Hepatocyte (in vitro differentiated cells): ENCODE measurements around the gene GALNT14. TPM values are rescaled to one million over a fixed set of nuclear protein-coding genes. Genes with fewer than 3 reads are reported as not detected.

Source experiments
- DNase-seq: peaks from one replicate; pipeline ENCODE4 v3.0.0-alpha.2; 2016; ENCODE audit warnings: low spot score
- H2AFZ ChIP-seq: fragments of 200-600 bp; sonication (generic); 2 replicates; pipeline ENCODE4 v1.6.0; 2016; ENCODE audit warnings: antibody characterized with exemption, mild to moderate bottlenecking
- H3K27ac ChIP-seq: fragments of 200-600 bp; sonication (generic); 2 replicates; pipeline ENCODE4 v1.5.1; 2016; ENCODE audit warnings: mild to moderate bottlenecking
- H3K27me3 ChIP-seq: fragments of 200-600 bp; sonication (generic); 2 replicates; pipeline ENCODE4 v1.6.1; 2016
- H3K36me3 ChIP-seq: fragments of 200-600 bp; sonication (generic); replicated peaks from 2 replicates; pipeline ENCODE4 v1.5.1; 2016; ENCODE audit warnings: low read depth; ENCODE audit not compliant: insufficient read depth
- H3K4me1 ChIP-seq: fragments of 200-600 bp; sonication (generic); 2 replicates; pipeline ENCODE4 v1.5.1; 2016; ENCODE audit warnings: mild to moderate bottlenecking, moderate library complexity; ENCODE audit not compliant: insufficient read depth
- H3K4me2 ChIP-seq: fragments of 200-600 bp; sonication (generic); 2 replicates; pipeline ENCODE4 v1.6.0; 2016
- H3K4me3 ChIP-seq: fragments of 200-600 bp; sonication (generic); 2 replicates; pipeline ENCODE4 v1.5.1; 2016; ENCODE audit warnings: mild to moderate bottlenecking
- H3K79me2 ChIP-seq: fragments of 200-600 bp; sonication (generic); 2 replicates; pipeline ENCODE4 v1.6.0; 2017; ENCODE audit warnings: mild to moderate bottlenecking
- H3K9me2 ChIP-seq: fragments of 200-600 bp; sonication (generic); replicated peaks from 2 replicates; pipeline ENCODE4 v1.6.0; 2017; ENCODE audit warnings: mild to moderate bottlenecking; ENCODE audit not compliant: insufficient read depth
- H3K9me3 ChIP-seq: fragments of 200-600 bp; sonication (generic); 2 replicates; pipeline ENCODE4 v1.5.1; 2016; ENCODE audit warnings: low read depth, mild to moderate bottlenecking
- H4K20me1 ChIP-seq: fragments of 200-600 bp; sonication (generic); 2 replicates; pipeline ENCODE4 v1.6.0; 2016; ENCODE audit warnings: mild to moderate bottlenecking; ENCODE audit not compliant: insufficient read depth, poor library complexity, severe bottlenecking
- EZH2 ChIP-seq: fragments of 200-600 bp; sonication (generic); IDR thresholded peaks from 2 replicates; pipeline ENCODE4 v1.6.1; 2016; ENCODE audit warnings: antibody characterized with exemption, mild to moderate bottlenecking, borderline replicate concordance
- EZH2phosphoT487 ChIP-seq: fragments of 200-600 bp; sonication (generic); IDR thresholded peaks from one replicate; pipeline ENCODE4 v1.6.1; 2018; ENCODE audit warnings: antibody characterized with exemption, mild to moderate bottlenecking, low read depth, moderate library complexity; ENCODE audit not compliant: unreplicated experiment, severe bottlenecking
- WGBS: methylation state at CpG from one replicate; pipeline ENCODE4 v1.1.6; 2016; ENCODE audit warnings: low lambda C conversion rate; ENCODE audit errors: missing lambda C conversion rate; 5-methylcytosine and 5-hydroxymethylcytosine counted together
- polyA plus RNA-seq: library from polyadenylated mRNA; unstranded; fragments of >200 nt; fragmentation: Nextera tagmentation; extraction: Ambion mirVana; gene quantifications from 2 replicates; pipeline ENCODE4 v1.2.1, GENCODE V29; 2016
- total RNA-seq: library from RNA; depleted of rRNA; stranded (reverse); fragments of >200 nt; gene quantifications from 2 replicates; pipeline ENCODE4 v1.2.3, GENCODE V29; 2014
- TF ChIP-seq, protein P1 (sequence below): fragments of 200-600 bp; sonication (generic); IDR thresholded peaks from 2 replicates; pipeline ENCODE4 v1.5.1; 2016; ENCODE audit warnings: antibody characterized with exemption, mild to moderate bottlenecking; ENCODE audit not compliant: poor library complexity

GALNT14 gene
- total and polyA plus RNA-seq, 2 experiments from 2014 or later, result 2.2 to 2.9 TPM

DNA sequence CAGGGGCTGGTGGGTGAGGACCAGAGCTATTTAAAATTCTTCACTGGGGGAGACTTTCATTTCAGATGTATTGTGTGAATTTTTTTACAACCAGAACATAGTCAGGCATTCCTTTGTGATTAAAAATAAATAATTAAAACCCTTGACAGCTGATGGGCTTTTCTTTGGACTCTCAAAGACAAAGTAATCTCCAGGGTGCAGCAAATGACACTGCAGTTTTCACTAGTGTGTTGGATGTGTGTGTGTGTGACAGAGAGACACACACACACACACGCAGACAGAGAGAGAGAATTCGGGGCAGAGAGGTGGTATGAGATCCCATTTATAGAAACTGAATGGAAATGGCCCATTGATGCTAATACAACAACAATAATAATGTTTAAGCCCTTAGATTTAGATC, 10.3 kb upstream of the GALNT14 start:
- H3K9me3 ChIP-seq, result no peaks in the 10 kb centered on the region
- no peaks in the 10 kb centered on the region for H3K4me1 ChIP-seq
- 82% methylated on average over 2 of the region's 2 CpGs for WGBS
- H3K9me2 ChIP-seq, result no peaks in the 10 kb centered on the region
- no peaks in the 10 kb centered on the region for H3K79me2 ChIP-seq
- DNase-seq, result no peak
- no peaks in the 10 kb centered on the region for H4K20me1 ChIP-seq
- peaks cover 34% of the 10 kb centered on the region for H3K27me3 ChIP-seq
- no peaks in the 10 kb centered on the region for H3K36me3 ChIP-seq
- H2AFZ ChIP-seq, result no peak overlapping the region
- H3K4me3 ChIP-seq, result no peak overlapping the region
- TF ChIP-seq EZH2phosphoT487, result no peak
- no peak for TF ChIP-seq EZH2
- TF ChIP-seq, protein P1, sequence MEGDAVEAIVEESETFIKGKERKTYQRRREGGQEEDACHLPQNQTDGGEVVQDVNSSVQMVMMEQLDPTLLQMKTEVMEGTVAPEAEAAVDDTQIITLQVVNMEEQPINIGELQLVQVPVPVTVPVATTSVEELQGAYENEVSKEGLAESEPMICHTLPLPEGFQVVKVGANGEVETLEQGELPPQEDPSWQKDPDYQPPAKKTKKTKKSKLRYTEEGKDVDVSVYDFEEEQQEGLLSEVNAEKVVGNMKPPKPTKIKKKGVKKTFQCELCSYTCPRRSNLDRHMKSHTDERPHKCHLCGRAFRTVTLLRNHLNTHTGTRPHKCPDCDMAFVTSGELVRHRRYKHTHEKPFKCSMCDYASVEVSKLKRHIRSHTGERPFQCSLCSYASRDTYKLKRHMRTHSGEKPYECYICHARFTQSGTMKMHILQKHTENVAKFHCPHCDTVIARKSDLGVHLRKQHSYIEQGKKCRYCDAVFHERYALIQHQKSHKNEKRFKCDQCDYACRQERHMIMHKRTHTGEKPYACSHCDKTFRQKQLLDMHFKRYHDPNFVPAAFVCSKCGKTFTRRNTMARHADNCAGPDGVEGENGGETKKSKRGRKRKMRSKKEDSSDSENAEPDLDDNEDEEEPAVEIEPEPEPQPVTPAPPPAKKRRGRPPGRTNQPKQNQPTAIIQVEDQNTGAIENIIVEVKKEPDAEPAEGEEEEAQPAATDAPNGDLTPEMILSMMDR, result no peak
- H3K27ac ChIP-seq, result no peak overlapping the region
- H3K4me2 ChIP-seq, result no peak overlapping the region

DNA sequence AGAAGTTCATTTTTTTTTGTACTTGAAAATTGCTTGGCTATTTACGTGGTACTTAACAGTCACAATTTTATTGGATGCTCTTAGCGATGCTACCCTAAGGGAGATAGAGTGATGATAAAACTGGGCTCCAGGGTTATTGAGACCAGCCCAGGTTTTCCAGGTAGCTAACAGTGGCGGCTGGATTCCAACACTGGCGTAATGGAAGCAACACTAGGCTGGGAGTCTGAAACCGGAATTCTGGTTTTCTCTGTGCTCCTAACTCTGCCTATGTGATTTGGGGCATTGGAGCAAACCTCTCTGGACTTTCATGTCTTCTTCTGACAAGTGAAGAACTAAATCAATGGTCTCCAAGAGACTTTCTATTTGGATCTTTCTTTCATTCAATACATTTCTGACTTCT, 9.4 kb upstream of the GALNT14 start:
- Histone ChIP-seq H3K9me2 (no peaks in the 10 kb centered on the region), H2AFZ (no peak overlapping the region), H4K20me1 (no peaks in the 10 kb centered on the region), H3K4me2 (no peak overlapping the region), H3K27me3 (peaks cover 41% of the 10 kb centered on the region), H3K4me1 (no peaks in the 10 kb centered on the region), H3K36me3 (no peaks in the 10 kb centered on the region), H3K4me3 (no peak overlapping the region), H3K27ac (no peak overlapping the region), H3K79me2 (no peaks in the 10 kb centered on the region), H3K9me3 (no peaks in the 10 kb centered on the region)
- WGBS, result 68% methylated on average over 5 of the region's 5 CpGs
- TF ChIP-seq EZH2 (no peak), EZH2phosphoT487 (no peak)
- TF ChIP-seq, protein P1, result no peak
- DNase-seq, result no peak

DNA sequence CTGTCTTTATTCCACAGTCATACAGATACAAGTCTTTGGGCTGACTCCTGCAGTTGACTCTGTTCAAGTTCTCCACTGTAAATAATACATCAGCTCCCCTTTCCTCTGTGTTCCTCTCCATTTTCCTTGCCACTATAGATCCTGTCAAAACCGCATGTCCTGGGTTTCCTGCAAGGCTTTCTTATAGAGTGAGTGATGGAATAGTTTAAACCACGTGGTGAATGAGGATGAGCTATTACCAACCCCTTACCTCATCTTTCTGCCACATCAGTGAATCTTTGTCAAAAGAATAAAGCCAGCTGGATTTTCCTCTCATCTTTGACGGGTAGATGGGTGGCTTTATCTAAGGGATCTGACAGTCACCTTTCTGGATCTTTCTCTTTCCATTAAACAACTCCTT, 3.9 kb upstream of the GALNT14 start:
- no peak overlapping the region for H3K4me3 ChIP-seq
- no peaks in the 10 kb centered on the region for H3K36me3 ChIP-seq
- no peak overlapping the region for H3K27ac ChIP-seq
- TF ChIP-seq, protein P1, result no peak
- TF ChIP-seq EZH2phosphoT487, result no peak
- whole genome bisulfite sequencing, result 61% methylated on average over 3 of the region's 3 CpGs
- H2AFZ ChIP-seq, result no peak overlapping the region
- no peak for DNase-seq
- no peaks in the 10 kb centered on the region for H3K9me3 ChIP-seq
- H4K20me1 ChIP-seq, result no peaks in the 10 kb centered on the region
- H3K4me1 ChIP-seq, result peaks cover 3% of the 10 kb centered on the region
- no peaks in the 10 kb centered on the region for H3K79me2 ChIP-seq
- peaks cover 69% of the 10 kb centered on the region for H3K27me3 ChIP-seq
- H3K9me2 ChIP-seq, result no peaks in the 10 kb centered on the region
- no peak overlapping the region for H3K4me2 ChIP-seq
